ENCODE measurements around the gene AATF.
A peak's percentile ranks its signal among the peaks of the same experiment; 100 is the strongest.

Gene AATF

DNA sequence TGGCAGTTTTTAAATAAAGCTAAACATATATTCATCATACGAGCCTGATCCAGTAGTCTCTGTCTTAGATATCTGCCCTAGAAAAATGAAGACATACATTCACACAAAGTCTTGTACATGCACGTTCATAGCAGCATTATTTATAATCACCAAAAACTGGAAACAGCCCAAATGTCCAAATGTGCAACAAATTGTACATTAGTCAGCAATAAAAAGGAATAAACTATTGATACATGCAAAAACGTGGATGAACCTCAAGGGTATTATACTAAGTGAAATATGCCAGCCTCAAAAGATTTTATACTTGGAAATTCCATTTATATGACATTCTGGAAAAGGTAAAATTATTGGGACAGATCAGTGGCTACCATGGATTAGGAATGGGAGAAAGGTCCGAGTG is 22.8 kb downstream of the AATF start:
- H3K27me3 ChIP-seq (ENCODE audit: insufficient read depth, poor library complexity, severe bottlenecking), result no peaks in the 10 kb centered on the region
- DNase-seq (ENCODE audit: low spot score) (no peak), ATAC-seq (ENCODE audit: low read depth) (no peak)
- peaks cover 13% of the 10 kb centered on the region for H3K36me3 ChIP-seq (ENCODE audit: low read depth)
- no peaks in the 10 kb centered on the region for H3K4me1 ChIP-seq (ENCODE audit: insufficient read depth, poor library complexity, severe bottlenecking)
- no peak overlapping the region for H3K4me3 ChIP-seq (ENCODE audit: severe bottlenecking)
- no peak overlapping the region for H3K27ac ChIP-seq (ENCODE audit: poor library complexity, severe bottlenecking)
- no peak for TF ChIP-seq CTCF (IDR thresholded peaks at IDR 0.05; ENCODE audit: poor library complexity, severe bottlenecking)
- no peaks in the 10 kb centered on the region for H3K9me3 ChIP-seq (ENCODE audit: severe bottlenecking)

- Histone ChIP-seq H3K27me3 (ENCODE audit: insufficient read depth, poor library complexity, severe bottlenecking) (no peaks in the 10 kb centered on the region), H3K9me3 (ENCODE audit: severe bottlenecking) (no peaks in the 10 kb centered on the region), H3K27ac (ENCODE audit: poor library complexity, severe bottlenecking) (no peak overlapping the region), H3K4me1 (ENCODE audit: insufficient read depth, poor library complexity, severe bottlenecking) (no peaks in the 10 kb centered on the region), H3K4me3 (ENCODE audit: severe bottlenecking) (no peak overlapping the region), H3K36me3 (ENCODE audit: low read depth) (peaks cover 13% of the 10 kb centered on the region)
- DNase-seq (ENCODE audit: low spot score) (no peak), ATAC-seq (ENCODE audit: low read depth) (no peak)
- no peak for TF ChIP-seq CTCF (IDR thresholded peaks at IDR 0.05; ENCODE audit: poor library complexity, severe bottlenecking)
Observed at GRCh38 chr17:36972186-36972700, 23.5 kb downstream of the AATF start.

DNA sequence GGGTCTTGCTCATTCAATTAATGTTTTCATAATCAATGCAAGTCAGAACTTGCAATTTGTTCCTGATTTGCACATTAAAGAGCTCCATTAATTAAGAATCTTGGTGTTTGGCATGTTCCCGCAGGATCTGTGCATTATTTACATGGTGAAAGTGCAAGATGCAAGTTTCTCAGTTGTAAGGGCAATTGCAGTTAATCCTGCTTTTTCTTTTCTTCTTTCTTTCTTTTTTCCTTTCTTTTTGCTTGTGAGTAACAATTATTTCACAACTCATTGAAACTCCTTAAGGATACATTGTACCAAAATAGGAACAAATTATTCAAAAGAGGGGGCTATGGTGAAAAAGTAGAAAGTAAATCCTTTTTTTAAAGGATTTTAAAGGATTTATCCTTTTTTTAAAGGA is 24.2 kb downstream of the AATF start:
- DNase-seq (ENCODE audit: low spot score) (no peak), ATAC-seq (ENCODE audit: low read depth) (no peak)
- Histone ChIP-seq H3K27ac (ENCODE audit: poor library complexity, severe bottlenecking) (no peak overlapping the region), H3K4me1 (ENCODE audit: insufficient read depth, poor library complexity, severe bottlenecking) (no peaks in the 10 kb centered on the region), H3K36me3 (ENCODE audit: low read depth) (peaks cover 13% of the 10 kb centered on the region), H3K9me3 (ENCODE audit: severe bottlenecking) (no peaks in the 10 kb centered on the region), H3K4me3 (ENCODE audit: severe bottlenecking) (no peak overlapping the region), H3K27me3 (ENCODE audit: insufficient read depth, poor library complexity, severe bottlenecking) (no peaks in the 10 kb centered on the region)
- TF ChIP-seq CTCF (IDR thresholded peaks at IDR 0.05; ENCODE audit: poor library complexity, severe bottlenecking), result no peak

- no peaks in the 10 kb centered on the region for H3K27me3 ChIP-seq (ENCODE audit: insufficient read depth, poor library complexity, severe bottlenecking)
- DNase-seq (ENCODE audit: low spot score), result no peak
- peaks cover 3% of the 10 kb centered on the region; the same call in 1 of the 2 replicates for H3K36me3 ChIP-seq (ENCODE audit: low read depth)
- no peak for TF ChIP-seq CTCF (IDR thresholded peaks at IDR 0.05; ENCODE audit: poor library complexity, severe bottlenecking)
- peaks cover 23% of the 10 kb centered on the region for H3K4me1 ChIP-seq (ENCODE audit: insufficient read depth, poor library complexity, severe bottlenecking)
- no peaks in the 10 kb centered on the region for H3K9me3 ChIP-seq (ENCODE audit: severe bottlenecking)
- H3K27ac ChIP-seq (ENCODE audit: poor library complexity, severe bottlenecking), result no peak overlapping the region
- H3K4me3 ChIP-seq (ENCODE audit: severe bottlenecking), result no peak overlapping the region
- no peak for ATAC-seq (ENCODE audit: low read depth)
Observed at GRCh38 chr17:36975922-36976515, 27.3 kb downstream of the AATF start.

GRCh38 chr17:36977066-36977465 is 28.3 kb downstream of the AATF start:
- no peak for TF ChIP-seq CTCF (IDR thresholded peaks at IDR 0.05; ENCODE audit: poor library complexity, severe bottlenecking)
- Histone ChIP-seq H3K27ac (ENCODE audit: poor library complexity, severe bottlenecking) (no peak overlapping the region), H3K36me3 (ENCODE audit: low read depth) (peaks cover 3% of the 10 kb centered on the region; the same call in 1 of the 2 replicates), H3K9me3 (ENCODE audit: severe bottlenecking) (no peaks in the 10 kb centered on the region), H3K4me1 (ENCODE audit: insufficient read depth, poor library complexity, severe bottlenecking) (peaks cover 23% of the 10 kb centered on the region), H3K4me3 (ENCODE audit: severe bottlenecking) (no peak overlapping the region), H3K27me3 (ENCODE audit: insufficient read depth, poor library complexity, severe bottlenecking) (no peaks in the 10 kb centered on the region)
- 0 out of 3 replicates have a peak, but pooled peaks have one; percentile 31 for ATAC-seq (ENCODE audit: low read depth)
- no peak for DNase-seq (ENCODE audit: low spot score)
